NAMALWA (cell line): Measurements from ENCODE around the gene EPN3.

Experiments
- DNase-seq: peaks from one replicate; pipeline ENCODE4 v3.0.0-alpha.2; 2015; ENCODE audit warnings: low spot score

The EPN3 gene

DNA sequence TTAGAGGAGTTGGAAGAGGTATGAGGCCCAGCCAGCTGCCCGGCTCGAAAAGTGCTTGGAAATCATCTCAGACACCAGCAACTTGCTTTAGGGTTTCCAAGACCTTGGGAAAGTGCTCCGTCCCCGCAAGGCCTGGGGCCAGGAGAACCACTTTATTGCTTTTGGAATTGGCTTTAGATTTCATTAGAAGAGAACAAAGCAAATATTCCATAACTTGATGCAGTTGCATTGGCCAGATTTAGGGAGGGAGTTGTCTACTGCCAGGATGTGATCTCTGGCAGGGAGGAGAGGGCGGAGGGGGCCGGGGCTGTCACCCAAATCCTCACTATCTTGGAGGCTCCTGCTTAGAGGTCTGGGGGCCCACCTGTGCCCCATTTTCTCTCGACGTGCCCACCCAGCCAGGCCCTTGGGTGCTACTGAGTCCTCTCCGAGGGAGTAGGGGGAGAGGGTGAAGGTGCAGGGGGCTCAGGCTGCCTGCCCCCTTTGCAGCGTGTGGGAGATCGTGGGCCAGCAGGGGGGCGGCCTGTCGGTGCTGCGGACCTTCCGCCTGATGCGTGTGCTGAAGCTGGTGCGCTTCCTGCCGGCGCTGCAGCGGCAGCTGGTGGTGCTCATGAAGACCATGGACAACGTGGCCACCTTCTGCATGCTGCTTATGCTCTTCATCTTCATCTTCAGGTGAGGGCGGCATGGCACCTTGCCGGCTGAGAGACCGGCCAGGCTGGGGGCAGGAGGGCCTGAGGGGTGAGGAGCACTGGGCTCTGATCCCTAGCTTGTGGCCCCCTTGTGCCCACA, 58.6 kb downstream of the EPN3 start:
- no peak for DNase-seq

DNA sequence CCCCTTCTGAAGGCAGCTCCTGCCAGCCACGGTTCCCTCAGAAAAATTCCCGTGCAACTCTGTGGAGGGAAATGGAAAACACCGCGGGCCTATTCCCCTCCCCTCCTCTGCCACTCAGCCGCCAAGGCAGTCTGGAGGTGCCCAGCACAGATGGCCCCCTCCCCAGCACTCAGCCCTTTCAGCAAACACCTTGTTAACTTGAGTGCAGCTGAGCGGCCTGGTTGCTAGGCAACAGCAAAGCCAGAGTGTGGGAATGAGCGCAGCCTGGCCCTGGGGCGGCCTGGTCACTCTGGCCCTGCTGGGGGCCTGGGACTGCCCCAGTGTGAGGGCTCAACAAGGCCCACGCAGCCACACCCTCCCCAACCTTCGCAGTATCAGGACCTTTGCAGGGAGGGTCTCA, 60.8 kb downstream of the EPN3 start:
- DNase-seq = no peak
